Right ventricle myocardium superior (tissue), 1 donor: ENCODE measurements around the gene RHOBTB3. TPM values are rescaled to one million over a fixed set of nuclear protein-coding genes. Genes with fewer than 3 reads are reported as not detected.
"Not testable (repeated sequence)": the region's sequence is repeated elsewhere in the genome, so short reads cannot be mapped to it uniquely, and the experiment has no call there.

ENCODE experiments used
- ATAC-seq: fragments of 200-7000 bp; cut with Tn5 transposase; one replicate; pipeline ENCODE4 v1.9.1; 2020; ENCODE audit warnings: mild to moderate bottlenecking; ENCODE audit not compliant: poor library complexity
- DNase-seq: peaks from one replicate; pipeline ENCODE4 v3.0.0-alpha.2; 2020
- intact Hi-C: fragments of 100-400 bp; cut with DNase I; formaldehyde crosslinking; loops from one replicate; pipeline ENCODE4 v1.11.2; 2022
- total RNA-seq: library from RNA; stranded (reverse); fragmentation: NEBNext Ultra II Directional; extraction: Animal tissue kit (Norgen Biotek cat#: 25700); gene quantifications from one replicate; pipeline ENCODE4 v1.2.1, GENCODE V29; 2021
- donor health status: DM: no; HTN: yes; CAD: no; lungs with severe emphysema.

The RHOBTB3 gene
- total RNA-seq, 1 donor from 2014 or later: 81.1 TPM

GRCh38 chr5:95808686-95809413, 77.7 kb downstream of the RHOBTB3 start:
- intact Hi-C loops: no loop called here
- ATAC-seq: peak; percentile 94
- peak; percentile 90 for DNase-seq

DNA sequence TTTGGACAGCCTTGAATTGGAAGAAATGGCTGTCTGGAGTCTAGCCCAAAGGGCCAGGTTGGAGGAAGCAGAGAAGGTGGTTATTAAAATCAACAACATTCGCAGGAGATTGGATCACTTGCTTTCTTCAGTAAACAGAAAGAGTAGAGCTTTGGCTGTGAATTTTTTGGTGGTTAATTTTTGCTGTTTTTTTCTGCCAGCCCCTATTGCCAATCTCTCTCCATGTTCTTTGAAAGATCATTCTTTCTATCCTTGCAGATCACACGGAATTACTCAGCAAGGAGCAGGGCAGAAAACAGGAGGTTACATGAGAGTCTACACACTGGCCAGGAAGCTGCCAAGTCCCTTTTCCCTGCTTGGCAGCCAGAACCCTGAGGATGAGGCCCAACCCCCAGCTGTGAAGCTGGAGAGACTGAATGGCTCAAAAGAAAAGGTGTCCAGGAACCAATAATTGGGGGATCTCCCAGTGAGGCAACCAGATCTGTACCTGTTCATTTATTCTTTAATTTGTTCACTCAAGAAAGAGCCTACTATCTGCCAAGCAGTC, 78.4 kb downstream of the RHOBTB3 start:
- intact Hi-C loops: no loop called here
- ATAC-seq (peak; percentile 78), DNase-seq (no peak)

DNA sequence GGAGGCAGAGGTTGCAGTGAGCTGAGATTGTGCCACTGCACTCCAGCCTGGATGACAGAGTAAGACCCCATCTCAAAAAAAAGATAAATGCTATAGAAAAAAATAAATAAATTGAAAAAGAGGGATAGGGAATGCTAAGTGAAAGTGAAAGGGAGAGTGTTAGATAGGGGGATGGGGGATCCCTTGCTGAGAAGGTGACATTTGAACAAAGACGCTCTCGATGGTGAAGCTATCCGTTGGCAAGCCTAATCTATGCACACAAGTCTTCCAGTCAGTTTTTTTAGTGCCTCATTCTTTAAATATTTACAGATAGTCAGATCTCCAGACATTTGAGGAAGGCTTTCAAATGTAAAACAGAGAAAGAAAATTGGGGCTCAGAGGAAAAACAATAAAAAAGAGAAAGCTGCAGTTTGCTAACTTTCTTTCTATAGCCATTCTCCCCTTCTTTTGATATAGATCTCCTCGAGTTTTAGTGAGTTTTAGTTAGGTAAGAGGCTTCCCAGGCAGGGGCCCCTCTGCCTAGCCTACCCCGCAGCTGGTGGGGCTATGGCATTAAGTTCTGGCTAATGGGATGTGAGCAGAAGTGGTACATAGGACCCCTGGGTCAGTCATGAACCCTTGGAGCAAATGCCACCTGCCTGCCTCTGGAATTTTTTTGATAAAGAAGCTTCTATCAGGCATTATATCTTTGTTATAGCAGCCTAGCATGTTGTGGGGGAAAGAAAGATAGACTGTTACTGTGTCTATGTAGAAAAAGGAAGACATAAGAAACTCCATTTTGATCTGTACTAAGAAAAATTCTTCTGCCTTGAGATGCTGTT, 79.4 kb downstream of the RHOBTB3 start:
- intact Hi-C loops: no loop called here
- DNase-seq: no peak
- ATAC-seq: no peak

GRCh38 chr5:95811126-95811423, 79.9 kb downstream of the RHOBTB3 start:
- ATAC-seq, DNase-seq, intact Hi-C loops: not testable (repeated sequence)

- ATAC-seq, intact Hi-C loops, DNase-seq: not testable (repeated sequence)
These were observed 80.4 kb downstream of the RHOBTB3 start for GRCh38 chr5:95811461-95812073.

- DNase-seq (no peak), ATAC-seq (no peak)
- intact Hi-C loops: no loop called here
These were observed 80.9 kb downstream of the RHOBTB3 start for GRCh38 chr5:95812074-95812471.

DNA sequence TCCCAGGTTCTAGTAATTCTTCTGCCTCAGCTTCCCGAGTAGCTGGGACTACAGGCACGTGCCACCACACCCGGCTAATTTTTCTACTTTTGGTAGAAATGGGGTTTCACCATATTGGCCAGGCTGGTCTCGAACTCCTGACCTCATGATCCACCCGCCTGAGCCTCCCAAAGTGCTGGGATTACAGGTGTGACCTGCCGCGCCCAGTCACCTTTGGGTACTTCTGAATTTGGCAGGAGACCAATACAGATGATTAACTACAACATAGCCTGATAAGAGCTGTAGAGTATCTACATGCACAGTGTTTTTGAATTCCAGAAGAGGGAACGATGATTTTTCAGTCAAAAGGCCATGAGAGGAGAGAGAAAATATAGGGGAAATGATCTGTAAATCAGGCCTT, 81.9 kb downstream of the RHOBTB3 start:
- DNase-seq, ATAC-seq, intact Hi-C loops: not testable (repeated sequence)

DNA sequence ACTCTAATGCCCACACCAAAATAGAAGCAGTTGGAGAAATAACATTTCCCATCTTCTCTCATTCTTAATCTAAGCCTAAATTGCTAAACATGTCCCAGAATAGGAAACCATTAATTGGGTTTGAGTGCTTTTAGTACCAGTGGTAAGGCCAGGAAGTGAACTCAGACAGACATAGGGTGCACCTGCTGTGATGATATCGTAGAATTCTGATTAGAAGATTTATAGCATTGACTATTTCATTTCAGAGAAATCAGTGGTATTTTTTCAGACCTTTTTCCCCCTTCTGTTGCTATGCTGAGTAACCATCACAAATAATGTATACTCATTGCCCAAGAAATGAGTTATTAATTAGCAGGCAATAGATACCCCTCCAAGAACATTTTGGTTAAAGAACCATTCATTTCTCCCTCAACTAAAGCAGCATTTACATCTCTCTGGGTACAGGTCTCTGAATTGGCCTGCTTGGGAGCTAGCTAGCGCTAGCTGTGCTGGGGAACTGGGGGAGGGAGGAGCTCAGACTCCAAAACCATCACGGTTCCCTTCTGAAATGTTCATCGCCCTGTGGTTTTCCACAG, 84.1 kb downstream of the RHOBTB3 start:
- intact Hi-C loops: no loop called here
- no peak for ATAC-seq

GRCh38 chr5:95816341-95816740, 85.2 kb downstream of the RHOBTB3 start:
- DNase-seq (no peak), ATAC-seq (no peak)
- intact Hi-C loops: no loop called here

More for the DNA sequence above, 84.1 kb downstream of the RHOBTB3 start:
- DNase-seq: no peak

GRCh38 chr5:95816776-95817175, 85.6 kb downstream of the RHOBTB3 start:
- intact Hi-C loops: no loop called here
- ATAC-seq: no peak

DNA sequence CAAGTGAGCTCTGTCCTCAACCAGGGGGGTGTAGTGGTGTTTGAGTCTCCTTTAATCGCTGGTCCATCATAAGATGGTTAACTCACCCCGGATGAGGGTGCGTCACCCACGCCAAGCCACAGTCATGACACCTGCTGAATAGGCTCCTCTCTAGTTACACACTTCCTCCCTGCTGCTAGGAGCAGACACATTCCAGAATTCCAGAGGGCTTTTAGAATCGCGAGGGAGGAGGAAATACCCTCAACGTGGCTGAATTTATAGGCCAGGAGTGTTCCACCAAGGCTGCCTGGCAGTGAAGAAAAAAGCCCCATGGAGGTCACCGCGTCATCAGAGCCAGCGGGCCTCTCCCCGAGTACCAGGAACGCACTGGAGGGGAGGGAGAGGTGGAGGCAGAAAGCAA, 86.3 kb downstream of the RHOBTB3 start:
- ATAC-seq (peak; percentile 33), DNase-seq (no peak)
- intact Hi-C loops: no loop called here

More at GRCh38 chr5:95816776-95817175, 85.6 kb downstream of the RHOBTB3 start:
- DNase-seq: no peak

DNA sequence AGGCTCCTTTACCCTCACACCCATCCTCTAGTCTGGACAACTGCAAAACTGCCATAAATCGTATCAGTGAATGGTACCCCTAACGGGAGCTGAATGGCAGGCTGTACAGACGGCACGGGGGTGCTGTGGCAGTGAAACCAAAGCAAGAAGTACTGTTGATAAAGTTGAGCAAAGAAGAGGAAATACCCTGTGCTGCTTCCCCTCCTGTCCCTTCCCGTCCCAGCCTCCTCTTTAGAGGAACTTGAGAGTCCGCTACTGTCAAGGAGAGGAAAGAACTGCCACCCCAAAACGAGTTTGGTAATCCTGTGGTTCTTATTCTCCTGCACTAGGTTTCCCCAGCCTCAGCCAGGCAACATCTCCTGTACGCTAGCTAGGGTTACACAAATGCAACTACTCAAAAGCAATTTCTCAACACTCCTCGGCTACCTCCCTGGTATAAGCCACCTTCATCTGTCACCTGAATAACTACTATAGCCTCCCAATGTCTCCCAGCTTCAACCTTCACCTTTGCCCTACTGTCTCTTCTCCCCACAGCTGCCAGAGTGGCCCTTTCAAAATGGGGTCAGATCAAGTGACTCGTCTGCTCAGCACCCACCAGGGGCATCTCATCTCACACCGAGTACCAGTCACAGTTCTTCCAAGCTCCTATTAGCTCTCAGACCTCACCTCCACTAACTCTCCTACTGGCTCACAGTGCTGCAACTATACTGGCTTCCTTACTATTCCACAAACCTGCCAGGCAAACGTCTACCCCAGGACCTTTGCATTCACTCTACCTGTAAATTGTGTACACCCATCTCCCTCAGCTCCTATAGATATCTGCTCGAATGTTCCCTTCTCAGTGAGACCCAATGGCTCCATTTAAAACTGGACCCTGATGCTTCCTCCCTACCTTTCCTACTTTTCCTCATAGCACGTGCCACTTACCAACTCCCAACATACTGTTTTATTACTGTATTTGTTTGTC, 87.3 kb downstream of the RHOBTB3 start:
- ATAC-seq (peak; percentile 16), DNase-seq (no peak)
- intact Hi-C loops: no loop called here

- ATAC-seq (no peak), DNase-seq (no peak)
- intact Hi-C loops: no loop called here
These were observed 90.2 kb downstream of the RHOBTB3 start for GRCh38 chr5:95821110-95822021.

GRCh38 chr5:95822043-95822541, 91.0 kb downstream of the RHOBTB3 start:
- DNase-seq: peak; percentile 79
- intact Hi-C loops: no loop called here
- ATAC-seq: peak; percentile 69

- DNase-seq (peak; percentile 76), ATAC-seq (peak; percentile 82)
- intact Hi-C loops: no loop called here
These were observed 91.5 kb downstream of the RHOBTB3 start, which contains the start of gene GLRX for GRCh38 chr5:95822542-95823181. TSS of gene GLRX (minus strand) at chr5:95822726. CDS start at chr5:95822662, 64 bp downstream.

DNA sequence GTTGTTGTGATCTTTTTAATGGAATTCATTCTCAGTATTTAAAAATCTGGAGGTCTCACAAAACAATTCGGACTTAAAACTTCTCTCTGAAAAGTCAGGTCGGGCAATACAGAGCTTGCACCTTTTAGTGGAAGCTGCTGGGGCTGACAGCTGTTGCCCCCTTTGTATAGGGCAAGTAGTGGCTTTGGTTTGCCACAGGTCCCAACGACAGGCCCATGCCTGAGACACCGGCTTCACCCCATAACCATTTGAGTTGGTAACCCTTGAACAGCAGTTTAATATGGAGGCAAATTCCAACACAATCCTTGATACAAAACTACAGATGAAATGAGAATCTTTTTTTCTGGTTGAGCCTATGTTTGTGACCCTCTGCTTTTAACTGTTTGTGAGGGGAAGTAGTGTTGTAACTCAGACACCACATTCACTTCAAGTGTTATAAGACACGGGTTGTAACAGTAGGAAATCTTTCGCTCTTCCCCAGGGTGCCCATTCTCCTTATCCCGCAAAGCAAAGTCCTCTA, 92.1 kb downstream of the RHOBTB3 start:
- no peak for DNase-seq
- no peak for ATAC-seq
- intact Hi-C loops: no loop called here
